ENCODE results near the gene COLQ.

The COLQ gene

DNA sequence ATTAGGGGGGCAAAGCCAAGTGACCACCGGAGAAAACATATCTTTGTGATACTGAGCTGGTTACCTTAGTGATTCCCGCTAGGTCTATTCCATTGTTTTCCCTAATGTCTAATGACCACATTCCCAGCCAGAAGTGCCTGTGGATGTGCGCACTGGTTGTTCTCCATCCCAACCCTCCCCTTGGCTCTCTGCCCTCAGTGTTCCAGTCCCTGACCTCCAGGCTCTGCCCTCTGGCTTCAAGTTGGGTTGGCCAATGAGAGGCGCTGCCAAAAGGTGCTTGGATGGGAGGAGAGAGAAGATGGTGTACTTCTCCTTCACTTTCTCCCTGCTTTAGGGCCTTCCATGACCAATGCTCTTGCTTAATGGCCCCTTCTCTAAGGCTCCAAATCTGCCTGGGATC lies 2.4 kb downstream of the COLQ start:
- DNase-seq = no peak

DNA sequence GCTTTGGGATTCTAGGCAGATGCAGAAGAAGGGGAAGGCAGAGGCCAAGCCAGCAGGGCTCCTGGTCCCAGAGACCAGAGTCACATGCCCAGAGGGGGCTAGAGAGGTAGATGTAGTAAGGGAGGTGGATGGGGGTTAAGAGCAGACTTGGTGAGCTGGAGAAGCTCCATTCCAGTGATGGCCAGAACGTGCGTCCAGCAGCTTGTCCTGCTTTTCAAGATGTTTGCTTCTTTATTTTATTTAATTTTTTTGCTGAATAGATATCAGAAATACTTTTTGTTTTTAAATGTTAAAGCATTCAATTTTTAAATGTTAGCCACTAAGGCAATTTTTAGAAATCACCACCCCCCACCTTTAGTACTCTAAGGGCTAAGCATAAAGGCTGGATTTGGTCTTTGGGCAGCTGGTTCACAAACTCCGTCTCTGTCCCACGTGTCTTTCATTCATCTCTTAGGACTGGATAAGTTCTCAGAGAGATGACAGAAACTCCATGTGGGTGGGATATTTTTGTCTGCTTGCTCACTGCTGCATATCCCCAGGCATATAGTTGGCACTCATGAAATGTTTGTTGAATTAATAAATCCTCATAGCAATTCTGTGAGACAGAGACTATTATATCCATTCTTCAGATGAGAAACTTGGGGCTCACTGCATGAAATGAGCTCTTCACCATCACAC lies 6.7 kb downstream of the COLQ start:
- no peak for DNase-seq

DNA sequence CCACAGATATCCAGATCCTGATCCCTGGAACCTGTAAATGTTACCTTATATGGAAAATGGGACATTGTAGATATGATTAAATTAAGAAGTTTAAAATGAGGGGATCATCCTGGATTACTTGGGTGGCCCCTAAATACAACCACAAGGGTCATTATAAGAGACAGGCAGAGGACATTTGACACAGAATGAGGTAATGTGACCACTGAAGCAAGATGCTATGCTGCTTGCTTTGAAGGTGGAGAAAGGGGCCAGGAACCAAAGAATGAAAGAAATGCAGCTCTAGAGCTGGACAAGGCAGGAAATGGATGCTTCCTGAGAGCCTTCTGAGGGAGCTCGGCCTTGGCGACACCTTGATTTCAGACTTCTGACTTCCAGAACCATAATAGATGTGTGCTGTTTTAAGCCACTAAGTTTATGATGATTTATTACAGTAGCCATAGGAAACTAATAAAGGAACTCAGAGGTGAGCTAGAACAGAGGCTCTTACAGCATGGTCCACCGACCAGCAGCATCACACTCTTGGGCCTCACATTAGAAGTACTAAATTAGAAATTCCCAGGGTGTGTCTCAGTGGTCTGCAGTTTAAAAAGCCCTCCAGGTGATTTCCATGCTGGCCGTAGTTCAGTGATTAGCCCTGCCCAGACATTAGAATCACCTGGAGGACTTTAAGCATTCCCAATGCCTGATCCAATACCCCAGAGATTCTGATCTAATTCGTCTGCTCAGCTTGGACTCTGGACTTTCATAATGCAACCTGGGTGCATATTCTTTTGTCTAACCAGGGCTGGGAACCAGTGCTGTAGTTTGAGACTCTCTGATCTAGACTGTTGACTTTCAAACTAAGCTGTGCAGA lies 7.5 kb downstream of the COLQ start:
- DNase-seq = no peak

DNA sequence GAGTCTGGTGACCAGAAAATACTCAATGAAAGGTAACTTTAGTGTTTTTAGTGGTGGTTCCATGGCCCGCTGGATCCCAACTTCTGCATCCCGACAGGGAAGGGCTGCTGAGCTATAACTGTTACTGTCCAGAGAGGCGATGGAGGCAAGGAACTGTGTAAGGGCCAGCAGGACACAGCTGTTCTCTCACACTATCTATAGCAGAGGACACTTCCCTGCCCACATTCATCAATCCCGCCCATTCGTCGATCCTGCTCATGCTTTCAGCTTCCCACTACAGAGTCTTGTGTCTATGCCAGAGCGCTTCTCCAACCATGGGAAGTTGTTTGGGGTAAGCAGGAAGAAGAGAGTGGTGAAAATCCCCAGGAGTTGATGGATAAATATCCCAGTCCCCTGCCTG lies 8.4 kb downstream of the COLQ start:
- DNase-seq = no peak

DNA sequence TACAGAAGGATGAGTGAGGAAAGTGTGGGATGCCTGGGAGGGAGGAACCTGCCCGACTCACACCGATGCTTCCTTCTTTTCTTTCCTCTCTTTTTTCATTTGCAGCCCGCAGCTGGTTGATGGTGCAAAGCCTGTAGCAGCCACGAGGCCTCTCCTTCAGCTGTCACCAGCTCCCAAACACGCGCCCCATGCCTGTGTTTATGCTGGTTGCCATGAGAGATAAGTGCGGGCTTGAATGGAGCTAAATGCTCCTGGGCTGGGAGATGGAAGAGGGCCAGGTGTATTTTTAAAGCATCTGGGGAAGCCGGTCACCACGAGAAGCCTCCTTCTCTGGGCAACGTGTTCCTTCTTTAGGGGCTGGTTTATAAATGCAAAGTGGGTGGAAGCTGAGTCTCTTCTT lies 9.3 kb downstream of the COLQ start:
- DNase-seq = peak; percentile 61

DNA sequence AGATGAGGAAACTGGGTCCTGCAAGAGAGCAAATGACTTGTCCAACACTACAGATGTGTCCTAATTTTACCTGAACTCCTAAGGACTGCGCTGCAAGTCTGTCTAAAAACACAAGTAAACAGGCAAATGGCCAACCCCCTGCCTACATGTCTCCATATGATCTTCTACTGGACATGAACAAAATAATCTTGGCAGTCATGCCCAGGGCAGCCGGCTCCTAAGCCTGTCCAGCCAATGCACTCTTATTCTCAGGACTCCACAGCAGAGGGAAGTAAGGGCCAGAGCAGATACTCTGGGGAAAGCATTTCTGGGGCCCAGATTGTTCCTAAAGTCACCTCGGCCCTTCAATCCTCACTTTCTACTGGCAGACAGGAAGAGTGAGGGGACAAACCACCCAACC lies 10.3 kb downstream of the COLQ start:
- DNase-seq = no peak

DNA sequence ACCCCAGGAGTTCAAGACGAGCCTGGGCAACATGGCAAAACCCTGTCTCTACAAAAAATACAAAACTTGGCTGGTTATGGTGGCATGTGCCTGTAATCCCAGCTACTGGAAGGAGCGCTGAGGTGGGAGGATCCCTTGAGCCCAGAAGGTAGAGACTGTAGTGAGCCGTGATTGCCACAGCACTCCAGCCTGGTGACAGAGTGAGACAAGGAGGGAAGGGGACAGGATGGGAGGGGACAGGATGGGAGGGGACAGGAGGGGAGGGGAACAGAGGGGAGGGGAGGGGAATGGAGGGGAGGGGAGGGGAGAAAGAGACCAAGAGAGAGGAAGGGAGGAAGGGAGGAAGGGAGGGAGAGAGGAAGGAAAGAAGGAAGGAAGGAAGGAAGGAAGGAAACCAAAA lies 11.0 kb downstream of the COLQ start:
- DNase-seq = no peak

DNA sequence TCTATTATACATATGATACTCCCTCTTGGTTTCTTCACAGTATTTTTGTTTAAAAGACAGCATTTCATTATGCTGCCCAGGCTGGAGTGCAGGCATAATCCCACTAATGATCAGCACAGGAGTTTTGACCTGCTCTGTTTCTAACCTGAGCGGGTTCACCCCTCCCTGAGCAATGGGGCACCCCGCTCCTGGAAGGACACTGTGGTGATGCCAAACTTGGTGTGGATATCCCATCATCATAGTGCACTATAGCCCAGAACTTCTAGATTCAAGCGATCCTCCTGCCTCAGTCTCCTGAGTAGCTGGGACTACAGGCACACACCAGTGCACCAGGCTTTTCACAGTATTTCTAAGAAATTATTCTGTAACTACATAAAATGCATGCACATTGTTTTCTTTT lies 14.9 kb downstream of the COLQ start:
- no peak for DNase-seq

DNA sequence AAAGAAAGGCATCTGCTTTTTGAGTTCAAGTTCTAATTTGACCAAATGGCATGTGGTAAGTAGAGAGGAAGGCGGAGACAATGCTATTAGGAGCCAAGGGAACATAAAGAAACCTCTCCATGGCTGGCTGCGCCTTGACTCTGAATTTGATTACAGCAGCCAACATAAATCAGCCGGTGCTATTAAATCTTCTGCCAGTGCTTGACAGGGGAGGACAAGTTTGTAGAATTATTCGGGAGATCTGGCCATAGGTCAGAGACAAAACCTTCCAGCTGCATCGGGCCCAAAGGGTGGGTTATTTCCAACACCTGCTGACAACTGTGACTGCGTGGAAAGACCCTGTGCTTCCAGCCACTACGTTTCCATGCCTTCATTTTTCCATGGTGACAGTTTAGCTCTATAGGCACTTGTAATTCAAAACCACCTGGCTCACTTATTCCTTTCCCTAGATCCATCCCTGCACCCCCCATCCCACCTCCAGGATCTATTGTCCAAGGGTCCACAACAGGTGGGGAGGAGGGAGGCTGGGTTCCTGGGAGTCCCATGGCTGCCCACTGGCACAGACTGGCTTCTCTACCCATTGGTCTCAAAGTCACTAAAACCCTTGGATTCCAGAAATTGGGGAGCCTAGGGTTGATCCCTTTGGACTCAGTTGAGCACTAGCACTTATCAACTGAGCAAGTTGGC lies 15.9 kb downstream of the COLQ start:
- no peak for DNase-seq

DNA sequence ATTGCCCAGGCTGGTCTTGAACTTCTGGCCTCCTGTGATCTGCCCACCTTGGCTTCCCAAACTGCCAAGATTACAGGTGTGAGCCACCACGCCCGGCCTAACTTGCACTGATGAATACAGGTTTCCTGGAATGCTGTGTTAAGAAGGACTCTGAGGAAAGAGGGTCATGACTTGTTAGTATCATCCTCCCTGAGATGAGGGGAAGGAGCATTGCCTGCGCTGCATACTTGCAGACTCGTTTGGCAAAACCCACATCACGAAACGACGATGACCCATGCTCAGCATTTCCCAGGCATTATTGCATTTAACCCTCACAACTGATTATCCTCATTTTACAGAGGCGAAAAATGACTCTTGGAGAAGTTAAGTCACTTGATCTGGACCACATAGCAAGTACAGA lies 18.9 kb downstream of the COLQ start:
- DNase-seq = no peak

DNA sequence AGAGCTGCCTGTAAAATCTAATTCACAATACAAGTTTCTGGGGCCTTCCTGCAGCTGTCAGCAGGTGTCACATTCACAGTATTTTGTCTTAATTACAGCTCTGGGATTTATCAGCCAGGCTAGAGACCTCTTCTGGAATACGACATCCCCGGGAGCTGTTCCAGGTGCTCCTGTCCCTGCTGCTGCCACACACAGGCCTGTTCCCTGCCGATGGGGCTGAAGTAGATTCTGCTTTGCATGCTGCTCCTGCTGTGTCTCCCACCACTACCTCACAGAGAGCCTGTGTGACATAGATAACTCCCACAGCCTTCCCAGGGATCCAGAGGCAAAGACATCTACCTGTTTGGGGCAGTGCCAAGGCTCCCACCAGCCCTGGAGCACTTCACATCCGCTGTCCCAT lies 20.4 kb downstream of the COLQ start:
- no peak for DNase-seq

DNA sequence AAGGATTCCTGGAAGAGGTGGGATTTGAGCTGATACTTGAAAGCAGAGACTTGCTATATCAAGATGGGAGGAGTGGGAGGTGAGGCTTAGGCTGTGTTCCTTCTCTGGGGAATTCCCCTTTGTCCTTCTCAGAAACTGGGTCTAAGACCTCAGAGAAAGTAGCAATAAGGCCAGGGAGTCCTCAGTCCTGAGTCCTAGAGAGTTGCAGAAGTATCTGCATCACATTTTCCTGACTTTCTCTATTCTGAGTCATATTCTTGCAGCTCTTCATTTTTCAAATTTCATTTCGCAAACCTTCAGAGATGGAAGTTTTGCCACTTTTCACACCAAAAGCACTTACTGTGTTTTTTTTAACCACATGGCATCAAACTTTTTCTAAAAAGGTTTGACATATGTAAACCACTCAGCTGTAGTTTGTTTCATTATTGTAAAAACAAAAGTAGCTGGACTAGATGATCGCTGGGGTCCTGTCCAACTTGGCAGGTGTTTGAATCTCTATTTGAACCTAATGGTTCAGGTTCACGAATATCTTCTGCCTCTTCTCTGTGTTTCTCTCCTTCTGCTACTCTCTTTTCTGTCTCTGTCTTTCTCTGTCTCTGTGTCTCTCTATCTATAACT lies 21.3 kb downstream of the COLQ start:
- DNase-seq = no peak

DNA sequence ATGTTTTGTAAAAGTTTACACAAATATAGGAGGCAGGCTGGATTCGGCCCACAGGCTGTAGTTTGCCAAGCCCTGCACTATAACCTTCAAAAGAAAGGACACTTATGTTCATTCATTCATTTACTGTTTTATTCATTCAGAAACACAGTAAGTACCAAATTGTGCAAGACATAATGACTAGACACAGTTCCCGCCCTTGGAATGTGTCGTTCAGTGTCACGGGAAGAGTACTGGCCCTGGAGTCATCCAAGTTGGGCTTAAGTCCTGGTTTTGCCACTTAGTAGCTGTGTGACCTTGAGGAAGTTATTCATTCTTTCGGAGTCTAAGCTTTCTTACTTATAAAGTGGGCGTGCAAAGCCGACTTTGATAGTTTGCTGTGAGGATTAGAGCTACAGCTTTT lies 22.0 kb downstream of the COLQ start:
- no peak for DNase-seq

DNA sequence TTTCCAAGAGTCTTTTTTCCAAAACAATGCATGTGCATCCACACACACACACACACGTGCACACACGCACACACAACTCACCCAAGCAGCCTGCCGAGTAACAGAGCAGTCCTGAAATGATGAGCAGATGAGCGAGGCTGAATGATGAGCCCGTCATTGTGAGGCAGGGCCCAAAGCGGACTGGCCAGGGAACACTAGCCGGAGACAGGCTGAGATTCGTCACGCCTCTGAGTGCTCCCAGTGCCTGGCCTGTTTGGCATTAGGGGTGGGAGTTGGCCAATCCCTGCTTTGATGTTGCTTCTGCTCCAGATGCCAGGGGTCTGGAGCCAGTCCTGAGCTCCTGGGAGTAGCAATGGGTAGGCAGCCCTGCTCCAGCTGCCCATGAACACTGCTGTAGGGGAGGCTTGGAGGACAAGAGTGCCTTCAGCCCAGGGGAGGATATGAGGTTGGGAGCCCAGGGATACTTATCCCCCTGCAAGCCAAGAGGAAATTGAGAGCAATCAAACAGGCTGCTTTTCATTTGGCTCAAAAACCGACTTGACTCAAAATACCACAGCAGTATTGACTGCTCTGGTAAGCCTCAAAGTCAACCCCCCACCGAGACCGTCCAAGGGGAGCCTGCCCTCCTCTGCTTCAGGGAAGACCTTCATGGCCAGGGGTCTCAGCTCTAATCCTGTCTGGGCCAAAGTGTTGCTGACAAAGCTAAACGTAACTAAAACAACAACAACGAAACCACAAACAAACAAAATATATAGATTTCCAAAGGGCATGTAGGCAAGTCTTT lies 22.9 kb downstream of the COLQ start:
- no peak for DNase-seq

DNA sequence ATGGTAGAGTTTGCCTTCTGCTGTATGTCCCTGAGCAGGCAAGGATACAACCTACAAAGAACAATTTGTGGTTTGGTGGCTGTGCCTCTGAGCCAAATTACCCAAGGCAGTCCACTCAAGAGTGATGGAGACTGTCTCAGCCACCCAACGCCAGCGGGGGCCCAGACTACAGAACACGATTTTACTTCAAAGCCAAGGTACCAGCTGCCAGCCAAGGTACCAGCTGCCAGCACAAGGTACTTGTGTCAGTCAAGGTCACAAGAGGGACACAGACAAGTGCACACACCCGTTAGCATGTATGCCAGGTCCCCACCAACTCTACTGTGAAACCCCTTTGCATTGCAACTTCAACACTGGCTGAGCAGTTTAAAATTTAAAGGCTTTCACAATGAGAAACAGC lies 23.5 kb downstream of the COLQ start:
- no peak for DNase-seq

DNA sequence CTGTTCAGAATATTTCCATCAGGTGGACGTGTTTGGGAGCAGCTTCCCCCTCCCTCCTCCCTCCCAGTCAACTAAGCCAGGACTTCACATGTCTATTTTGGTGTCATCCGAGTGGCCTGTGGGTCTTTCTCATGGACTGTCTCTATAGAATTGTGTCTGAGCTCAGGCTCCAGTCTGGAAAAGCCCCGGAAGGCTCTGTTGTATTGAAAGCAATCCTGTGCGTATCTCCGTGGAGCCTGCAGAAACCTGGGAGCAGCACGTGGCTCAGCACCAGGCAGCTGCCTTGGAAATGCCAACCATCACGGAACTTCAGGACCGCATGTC lies 25.2 kb downstream of the COLQ start:
- peak; percentile 37 for DNase-seq

DNA sequence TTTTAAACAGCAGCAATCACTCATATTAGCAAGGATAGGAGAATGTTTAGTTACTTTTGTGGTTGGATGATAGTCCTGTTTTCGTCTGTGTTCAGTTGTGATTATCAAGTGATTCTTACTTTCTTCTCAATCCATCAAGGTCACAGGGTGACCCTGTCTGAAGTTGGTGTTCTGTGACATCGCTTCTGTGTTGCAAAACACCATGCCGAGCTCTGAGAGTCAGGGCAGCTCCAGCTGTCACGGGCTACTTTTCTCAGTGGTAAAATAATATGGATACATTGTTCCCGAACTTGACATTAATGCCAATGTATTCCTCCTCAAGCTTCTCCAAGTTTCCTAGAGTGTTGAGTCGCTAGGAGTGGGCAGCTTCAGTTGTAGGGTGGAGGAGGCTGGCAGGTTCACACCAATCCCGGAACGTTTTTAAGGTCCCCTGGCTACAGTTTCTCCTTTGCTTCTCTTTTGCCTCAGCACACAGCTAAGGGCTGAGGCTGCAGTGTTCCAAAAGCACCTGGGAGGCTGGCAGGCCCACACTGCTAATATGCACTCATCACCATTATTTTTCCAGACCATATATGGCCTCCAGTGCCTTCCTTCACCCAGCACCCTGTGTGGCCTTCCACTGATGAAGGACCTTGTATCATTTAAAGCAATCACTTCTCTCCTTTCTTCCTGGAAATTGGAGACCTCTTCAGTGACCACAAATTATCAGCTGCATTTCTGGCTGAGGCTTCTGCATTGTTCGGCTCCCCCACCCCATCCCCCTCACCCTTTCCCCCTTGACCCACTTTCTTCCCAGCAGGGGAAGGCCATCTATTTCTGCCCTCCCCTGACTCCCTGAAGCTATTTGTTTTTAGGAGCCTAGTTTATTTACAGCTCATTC lies 25.8 kb downstream of the COLQ start:
- DNase-seq = peak; percentile 68

DNA sequence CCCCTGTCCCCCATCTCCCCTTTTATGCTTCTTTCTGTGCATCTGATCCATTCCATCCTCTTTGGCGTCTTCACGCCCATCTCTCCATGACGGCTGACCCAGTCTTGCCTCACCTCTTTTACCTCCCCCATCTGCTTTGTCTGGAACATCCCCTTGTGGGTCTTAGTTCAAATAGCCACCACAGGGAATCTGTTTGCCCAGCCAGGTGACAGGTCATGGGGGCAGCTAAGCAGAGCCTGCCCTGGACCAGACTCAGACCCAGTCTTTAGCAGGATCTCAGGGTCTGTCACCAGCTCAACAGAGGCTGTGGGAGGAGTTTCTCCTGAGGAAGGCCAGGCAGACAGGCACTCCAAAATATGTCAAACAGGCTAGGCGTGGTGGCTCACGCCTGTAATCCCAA lies 28.1 kb downstream of the COLQ start:
- DNase-seq = no peak

DNA sequence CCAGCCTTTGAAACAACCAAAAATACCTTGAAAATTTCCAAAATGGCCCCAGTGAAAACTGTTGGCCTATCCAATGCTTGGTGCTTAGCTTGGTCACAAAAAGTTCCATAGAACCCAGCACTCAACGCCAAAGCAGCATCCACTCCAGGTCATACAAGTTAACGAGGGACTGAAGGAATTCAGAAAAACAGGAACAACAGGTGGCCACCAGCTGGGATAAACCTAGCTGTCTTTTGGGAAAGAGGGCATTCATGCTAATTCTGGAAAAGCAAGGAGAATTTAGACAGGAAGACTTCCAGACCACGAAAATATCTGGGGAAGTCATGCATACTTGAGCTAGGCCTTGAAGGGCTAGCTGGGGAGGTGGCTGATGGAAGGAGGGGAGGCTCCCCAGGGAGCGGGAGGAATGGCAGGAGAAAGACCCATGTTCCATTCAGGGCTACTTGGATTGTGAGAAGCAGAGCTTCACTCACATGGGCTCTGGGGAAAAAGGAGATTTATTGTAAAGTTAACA lies 28.6 kb downstream of the COLQ start:
- DNase-seq = no peak

DNA sequence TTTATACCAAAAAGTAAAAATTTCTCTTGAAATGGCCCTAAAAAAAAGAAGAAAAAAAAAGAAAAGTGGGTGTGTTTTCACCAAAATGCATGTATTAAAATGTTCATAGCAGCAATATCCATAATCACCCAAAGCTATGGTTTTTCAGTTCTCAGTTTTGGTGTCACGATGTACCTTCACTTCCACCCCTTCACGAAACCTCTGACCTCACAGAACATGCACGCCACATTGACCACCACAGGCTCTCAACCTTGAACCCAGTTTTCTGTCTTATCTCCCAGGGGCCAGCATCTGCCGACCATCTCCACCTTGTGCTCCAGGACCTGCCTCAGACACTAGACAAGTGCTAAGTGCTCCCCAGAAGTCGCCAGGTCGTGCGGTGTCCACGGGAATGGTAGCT lies 30.4 kb downstream of the COLQ start:
- no peak for DNase-seq

DNA sequence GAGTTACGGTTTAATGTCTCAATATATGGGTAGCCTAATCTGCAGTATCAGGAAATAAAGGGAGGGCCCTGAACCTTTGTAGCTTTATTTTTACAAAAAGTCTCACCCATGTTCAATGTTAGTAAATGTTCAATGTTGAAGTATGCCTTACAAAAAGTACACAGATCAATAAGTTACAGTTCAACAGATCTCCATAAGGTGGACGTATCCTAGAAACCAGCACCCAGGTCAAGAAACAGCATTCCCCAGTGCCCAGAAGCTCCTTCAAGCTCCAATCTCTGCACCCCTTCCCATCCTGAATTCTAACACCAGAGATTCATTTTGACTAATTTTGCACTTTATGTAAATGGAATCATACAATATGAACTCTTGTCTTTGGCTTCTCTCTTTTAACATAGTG lies 31.3 kb downstream of the COLQ start:
- no peak for DNase-seq

DNA sequence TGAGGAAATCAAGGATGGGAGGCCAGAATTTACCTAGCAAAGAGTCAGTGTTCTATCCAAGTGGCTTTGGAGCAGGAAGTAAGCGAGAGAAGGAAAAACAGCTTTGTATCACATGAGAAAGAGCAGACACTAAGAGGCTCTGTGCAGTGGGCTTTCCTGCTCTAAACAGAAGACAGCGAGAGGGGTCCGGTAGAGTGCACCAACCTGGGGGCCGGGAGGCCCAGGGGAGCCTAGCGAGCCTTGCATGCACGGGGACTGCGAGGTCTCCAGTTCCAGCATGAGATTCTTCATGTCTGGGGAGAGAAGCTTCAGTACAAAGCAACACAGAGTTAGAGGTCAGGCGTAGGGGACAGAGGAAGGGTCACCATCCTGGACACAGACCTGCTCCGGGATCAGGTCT lies 33.5 kb downstream of the COLQ start:
- DNase-seq = no peak
